ENCODE results near the gene CACNA1B. TPM values are rescaled to one million over a fixed set of nuclear protein-coding genes. Genes with fewer than 3 reads are reported as not detected.

CACNA1B gene
- total and polyA plus RNA-seq, 2 donors from 2014 or later: 0.03 TPM; not detected in 1

DNA sequence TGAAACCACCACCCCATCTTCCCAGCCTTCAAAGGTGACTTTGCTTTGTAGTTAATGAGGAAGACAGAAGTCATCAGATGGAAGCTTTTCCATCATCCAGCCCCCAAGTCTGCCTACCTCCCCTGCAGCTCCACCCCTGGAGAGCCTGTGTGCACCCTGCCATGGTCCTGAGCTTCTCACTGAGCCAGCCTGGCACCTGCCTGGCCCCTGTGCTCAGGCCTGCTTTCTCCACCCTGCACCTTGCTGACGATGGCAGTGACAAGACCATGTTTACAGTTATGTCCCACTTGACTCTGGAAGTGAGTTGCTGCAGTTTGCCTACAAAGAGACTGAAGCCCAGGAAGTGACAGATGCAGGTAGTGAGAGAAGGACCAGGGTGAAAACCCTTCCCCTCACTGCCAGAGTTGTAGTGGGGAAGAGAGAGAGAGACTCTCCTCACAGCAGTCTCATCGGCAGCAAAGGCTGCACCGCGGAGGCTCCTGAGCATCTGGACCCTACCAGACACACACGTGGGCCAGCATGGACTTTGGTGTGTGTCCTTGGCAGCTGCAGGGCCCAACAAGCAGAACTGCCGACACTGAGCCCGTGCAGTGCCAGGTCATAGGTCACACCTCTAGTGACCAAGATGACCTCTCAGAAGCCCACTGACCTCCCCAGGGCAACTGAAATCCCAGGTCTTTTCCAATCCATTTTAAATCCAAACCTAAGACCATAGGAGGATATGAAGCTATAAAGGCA lies 107.1 kb downstream of the CACNA1B start:
- H3K9ac ChIP-seq (ENCODE audit: low read length in 3 of 3): no peak overlapping the region
- H3K9me3 ChIP-seq (ENCODE audit: control insufficient read depth in 2 of 3, insufficient read depth in 1 of 3, low read length in 3 of 3): no peaks in the 10 kb centered on the region
- H3K36me3 ChIP-seq (ENCODE audit: control insufficient read depth in 2 of 3, insufficient read depth in 3 of 3, low read length in 3 of 3): no peaks in the 10 kb centered on the region
- intact Hi-C loops (cut with DNase I): no loop called here
- DNase-seq (no peak), FAIRE-seq (no peak)
- TF ChIP-seq, protein P1, sequence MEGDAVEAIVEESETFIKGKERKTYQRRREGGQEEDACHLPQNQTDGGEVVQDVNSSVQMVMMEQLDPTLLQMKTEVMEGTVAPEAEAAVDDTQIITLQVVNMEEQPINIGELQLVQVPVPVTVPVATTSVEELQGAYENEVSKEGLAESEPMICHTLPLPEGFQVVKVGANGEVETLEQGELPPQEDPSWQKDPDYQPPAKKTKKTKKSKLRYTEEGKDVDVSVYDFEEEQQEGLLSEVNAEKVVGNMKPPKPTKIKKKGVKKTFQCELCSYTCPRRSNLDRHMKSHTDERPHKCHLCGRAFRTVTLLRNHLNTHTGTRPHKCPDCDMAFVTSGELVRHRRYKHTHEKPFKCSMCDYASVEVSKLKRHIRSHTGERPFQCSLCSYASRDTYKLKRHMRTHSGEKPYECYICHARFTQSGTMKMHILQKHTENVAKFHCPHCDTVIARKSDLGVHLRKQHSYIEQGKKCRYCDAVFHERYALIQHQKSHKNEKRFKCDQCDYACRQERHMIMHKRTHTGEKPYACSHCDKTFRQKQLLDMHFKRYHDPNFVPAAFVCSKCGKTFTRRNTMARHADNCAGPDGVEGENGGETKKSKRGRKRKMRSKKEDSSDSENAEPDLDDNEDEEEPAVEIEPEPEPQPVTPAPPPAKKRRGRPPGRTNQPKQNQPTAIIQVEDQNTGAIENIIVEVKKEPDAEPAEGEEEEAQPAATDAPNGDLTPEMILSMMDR (IDR thresholded peaks at IDR 0.05; ENCODE audit: borderline replicate concordance, extremely low read depth, insufficient read depth): no peak
- no peaks in the 10 kb centered on the region for H3K4me1 ChIP-seq (ENCODE audit: control insufficient read depth in 2 of 3, insufficient read depth in 2 of 3, low read depth in 1 of 3, low read length in 3 of 3)
- H3K27me3 ChIP-seq (ENCODE audit: control insufficient read depth, insufficient read depth, low read length): no peaks in the 10 kb centered on the region
- no peak overlapping the region for H3K4me3 ChIP-seq (ENCODE audit: low read length in 3 of 3)
- no peak overlapping the region for H3K27ac ChIP-seq (ENCODE audit: low read depth in 2 of 2, low read length in 2 of 2)

DNA sequence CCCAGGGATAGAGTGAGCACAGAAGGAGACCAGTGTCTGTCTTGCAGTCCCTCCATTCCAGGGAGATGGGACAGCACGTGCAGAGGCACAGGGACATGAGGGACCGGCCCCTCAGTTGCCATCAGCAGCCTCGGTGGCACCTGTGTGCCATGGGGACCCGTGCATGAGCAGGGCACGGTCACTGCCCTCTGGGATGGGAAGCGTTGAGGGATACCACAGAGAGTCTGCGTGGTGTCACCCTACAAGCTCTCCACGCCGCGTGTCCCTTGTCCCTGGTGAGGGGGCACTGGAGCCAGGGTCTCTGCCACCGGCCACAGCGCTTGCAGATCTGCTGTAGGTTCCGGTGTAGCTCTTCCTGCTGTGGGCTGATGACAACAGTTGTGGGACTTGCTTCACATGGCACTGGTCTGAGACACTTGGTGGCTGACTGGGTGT lies 108.1 kb downstream of the CACNA1B start:
- FAIRE-seq: no peak
- DNase-seq: no peak

DNA sequence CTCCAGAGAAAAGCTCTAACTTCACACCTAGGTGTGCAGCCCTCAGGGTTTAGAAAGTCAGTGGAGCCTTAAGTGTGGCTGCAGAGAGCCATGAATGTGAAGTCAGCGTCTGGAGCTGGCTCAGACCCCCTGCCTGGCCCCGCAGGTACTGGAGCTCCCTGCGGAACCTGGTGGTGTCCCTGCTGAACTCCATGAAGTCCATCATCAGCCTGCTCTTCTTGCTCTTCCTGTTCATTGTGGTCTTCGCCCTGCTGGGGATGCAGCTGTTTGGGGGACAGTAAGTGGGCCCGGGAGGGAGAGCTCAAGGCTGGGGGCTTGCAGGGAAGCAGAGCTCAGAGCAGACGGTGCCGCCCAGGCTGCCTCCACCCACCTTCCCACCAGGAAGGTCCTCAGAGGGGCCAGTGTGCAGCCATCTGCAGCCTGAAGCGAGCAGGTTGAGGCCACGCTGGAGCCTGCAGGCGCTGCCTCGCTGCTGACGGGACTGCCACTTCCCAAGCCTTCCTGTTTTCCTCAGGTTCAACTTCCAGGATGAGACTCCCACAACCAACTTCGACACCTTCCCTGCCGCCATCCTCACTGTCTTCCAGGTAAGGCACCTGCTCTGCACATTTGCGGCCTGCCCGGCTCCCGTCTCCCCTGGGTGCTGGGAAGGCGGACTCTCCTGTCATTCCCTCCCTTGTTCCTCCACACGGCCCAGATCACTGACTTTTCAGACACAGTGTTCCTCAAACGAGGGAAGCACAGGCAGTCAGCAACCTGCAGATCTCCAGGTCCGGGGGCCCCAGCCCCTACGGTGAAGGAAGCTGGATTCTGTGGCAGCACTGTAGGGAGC lies 108.9 kb downstream of the CACNA1B start:
- intact Hi-C loops (cut with DNase I): no loop called here

More for the DNA sequence above, 108.1 kb downstream of the CACNA1B start:
- Histone ChIP-seq H3K9ac (ENCODE audit: low read length in 3 of 3) (no peak overlapping the region), H3K4me3 (ENCODE audit: low read length in 3 of 3) (no peak overlapping the region), H3K36me3 (ENCODE audit: control insufficient read depth in 2 of 3, insufficient read depth in 3 of 3, low read length in 3 of 3) (no peaks in the 10 kb centered on the region), H3K27ac (ENCODE audit: low read depth in 2 of 2, low read length in 2 of 2) (no peak overlapping the region), H3K27me3 (ENCODE audit: control insufficient read depth, insufficient read depth, low read length) (no peaks in the 10 kb centered on the region), H3K9me3 (ENCODE audit: control insufficient read depth in 2 of 3, insufficient read depth in 1 of 3, low read length in 3 of 3) (no peaks in the 10 kb centered on the region), H3K4me1 (ENCODE audit: control insufficient read depth in 2 of 3, insufficient read depth in 2 of 3, low read depth in 1 of 3, low read length in 3 of 3) (no peaks in the 10 kb centered on the region)
- intact Hi-C loops (cut with DNase I): no loop called here
- TF ChIP-seq, protein P1 (IDR thresholded peaks at IDR 0.05; ENCODE audit: borderline replicate concordance, extremely low read depth, insufficient read depth): no peak

More for the DNA sequence above, 108.9 kb downstream of the CACNA1B start:
- TF ChIP-seq, protein P1 (IDR thresholded peaks at IDR 0.05; ENCODE audit: borderline replicate concordance, extremely low read depth, insufficient read depth): no peak
- DNase-seq (no peak), FAIRE-seq (no peak)
- Histone ChIP-seq H3K9ac (ENCODE audit: low read length in 3 of 3) (no peak overlapping the region), H3K27ac (ENCODE audit: low read depth in 2 of 2, low read length in 2 of 2) (no peak overlapping the region), H3K27me3 (ENCODE audit: control insufficient read depth, insufficient read depth, low read length) (no peaks in the 10 kb centered on the region), H3K4me1 (ENCODE audit: control insufficient read depth in 2 of 3, insufficient read depth in 2 of 3, low read depth in 1 of 3, low read length in 3 of 3) (no peaks in the 10 kb centered on the region), H3K4me3 (ENCODE audit: low read length in 3 of 3) (no peak overlapping the region), H3K36me3 (ENCODE audit: control insufficient read depth in 2 of 3, insufficient read depth in 3 of 3, low read length in 3 of 3) (no peaks in the 10 kb centered on the region), H3K9me3 (ENCODE audit: control insufficient read depth in 2 of 3, insufficient read depth in 1 of 3, low read length in 3 of 3) (no peaks in the 10 kb centered on the region)

All from kidney (tissue), 14 donors.